ENCODE measurements around the gene ALAS1.

- TF ChIP-seq CTCF (IDR thresholded peaks at IDR 0.05; ENCODE audit: extremely low read depth in 1 of 2, insufficient read depth in 1 of 2, low read depth in 1 of 2, low read length in 2 of 2) (no peak), POLR2A (IDR thresholded peaks at IDR 0.05; ENCODE audit: low read depth, low read length) (no peak), JUN (IDR thresholded peaks at IDR 0.05; ENCODE audit: borderline replicate concordance, insufficient read depth, insufficient read length, low read depth) (no peak), EZH2 (IDR thresholded peaks at IDR 0.05; ENCODE audit: borderline replicate concordance, low read depth, low read length, severe bottlenecking) (no peak), POLR2AphosphoS5 (IDR thresholded peaks at IDR 0.05; ENCODE audit: insufficient read depth, low read depth, low read length) (no peak), MYC (IDR thresholded peaks at IDR 0.05; ENCODE audit: low read depth, low read length) (no peak), GATA2 (IDR thresholded peaks at IDR 0.05; ENCODE audit: insufficient read depth, insufficient read length, low read depth, low read length) (no peak)
- TF ChIP-seq, protein P1, sequence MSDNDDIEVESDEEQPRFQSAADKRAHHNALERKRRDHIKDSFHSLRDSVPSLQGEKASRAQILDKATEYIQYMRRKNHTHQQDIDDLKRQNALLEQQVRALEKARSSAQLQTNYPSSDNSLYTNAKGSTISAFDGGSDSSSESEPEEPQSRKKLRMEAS (IDR thresholded peaks at IDR 0.05; ENCODE audit: insufficient read depth, insufficient read length) = no peak
Measured at GRCh38 chr3:52176180-52176752, 21.7 kb upstream of the ALAS1 start.
